GM19455 (cell line): Measurements from ENCODE around the gene ERCC4.

Experiments
- ATAC-seq: cut with Tn5 transposase; IDR thresholded peaks from one replicate; pipeline ENCODE4 v1.9.1; 2021; ENCODE audit not compliant: unreplicated experiment

ERCC4 gene

DNA sequence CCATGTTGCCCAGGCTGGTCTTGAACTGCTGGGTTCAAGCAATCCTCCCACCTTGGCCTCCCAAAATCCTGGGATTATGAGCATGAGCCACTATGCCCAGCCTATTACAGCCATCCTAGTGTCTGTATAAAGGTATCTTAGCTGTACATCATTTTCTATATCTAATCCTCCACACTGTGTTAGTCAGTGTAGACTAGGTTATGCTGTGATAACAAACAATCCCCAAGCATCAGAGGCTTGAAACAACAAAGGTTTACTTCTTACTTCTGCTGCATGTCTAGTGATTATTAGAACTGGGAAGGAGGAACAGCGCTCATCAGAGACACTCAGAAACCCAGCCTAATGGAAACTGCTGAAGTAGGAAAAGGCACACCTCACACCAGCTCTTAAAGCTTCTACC lies 68.1 kb downstream of the ERCC4 start:
- ATAC-seq = no peak

DNA sequence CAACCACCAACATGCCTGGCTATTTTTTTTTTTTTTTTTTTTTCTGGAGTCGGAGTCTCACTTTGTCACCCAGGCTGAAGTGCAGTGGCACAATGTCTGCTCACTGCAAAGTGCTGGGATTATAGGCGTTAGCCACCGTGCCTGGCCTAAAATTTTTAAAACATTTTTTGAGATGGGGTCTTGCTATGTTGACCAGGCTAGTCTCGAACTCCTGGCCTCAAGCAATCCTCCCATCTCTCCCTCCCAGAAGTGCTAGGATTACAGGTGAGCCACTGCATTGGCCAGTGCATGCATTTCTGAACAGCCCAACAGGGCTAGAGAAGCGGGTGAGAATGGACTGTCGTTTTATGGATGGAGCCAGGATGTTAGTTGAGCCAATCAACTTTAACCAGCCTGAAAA lies 72.4 kb downstream of the ERCC4 start:
- no peak for ATAC-seq

DNA sequence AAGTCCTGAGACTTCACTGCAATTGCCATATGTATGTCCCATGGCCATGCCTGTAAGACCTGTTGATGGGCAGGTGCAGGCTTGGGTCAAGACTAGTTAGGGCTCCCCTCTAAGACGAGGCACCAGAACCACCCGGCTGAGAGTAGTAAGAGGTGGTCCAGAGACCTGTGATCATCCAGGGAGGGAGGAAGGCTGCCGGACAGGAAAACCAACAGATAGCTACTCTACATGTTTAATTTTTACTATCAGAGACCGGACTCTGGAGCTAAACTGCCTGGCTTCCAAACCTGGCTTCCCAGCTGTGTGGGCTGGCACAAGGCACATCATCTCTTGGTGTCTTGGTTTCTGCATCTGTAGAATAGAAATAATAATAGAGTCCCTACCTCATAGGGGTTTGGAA lies 73.0 kb downstream of the ERCC4 start:
- ATAC-seq = no peak

DNA sequence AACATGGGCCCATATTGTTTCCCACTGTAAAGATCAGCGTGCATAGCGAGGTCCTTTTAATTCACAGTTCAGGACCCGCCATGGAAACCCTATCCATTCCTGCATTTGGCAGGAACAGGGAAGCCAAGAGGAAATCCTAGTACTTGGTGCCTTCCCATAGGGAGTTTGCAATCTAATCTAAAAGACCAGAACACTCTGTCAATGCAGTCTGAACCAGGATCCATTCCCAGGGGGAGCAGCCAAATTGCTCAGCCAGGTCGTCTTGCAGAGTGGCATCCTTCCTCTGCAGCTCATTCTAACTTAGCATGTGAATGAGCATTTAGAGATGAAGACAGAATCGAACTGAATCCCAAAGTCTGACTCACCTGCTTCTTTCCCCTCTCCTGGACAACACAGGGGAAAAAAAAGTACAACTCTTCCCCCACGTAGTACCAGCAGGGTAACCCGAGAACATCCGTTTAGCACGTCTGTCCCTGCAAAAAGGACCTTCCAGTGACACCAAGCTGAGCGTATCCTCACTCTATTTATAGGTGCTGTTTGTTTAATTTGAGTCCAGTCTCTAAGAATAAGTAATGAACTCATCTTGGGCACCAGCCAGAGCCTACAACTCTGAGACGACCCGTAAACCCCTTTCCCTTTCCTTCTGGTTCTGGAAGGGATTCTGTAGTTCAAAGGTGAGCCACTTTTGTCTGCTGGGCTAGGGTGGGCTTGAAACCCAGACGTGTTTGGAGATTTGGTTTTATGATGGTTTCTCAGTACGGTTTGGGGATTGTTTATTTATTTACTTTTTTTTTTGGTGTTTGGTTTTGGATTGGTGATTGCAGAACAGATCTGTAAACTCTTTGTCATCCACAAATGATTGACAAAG lies 74.5 kb downstream of the ERCC4 start:
- no peak for ATAC-seq

DNA sequence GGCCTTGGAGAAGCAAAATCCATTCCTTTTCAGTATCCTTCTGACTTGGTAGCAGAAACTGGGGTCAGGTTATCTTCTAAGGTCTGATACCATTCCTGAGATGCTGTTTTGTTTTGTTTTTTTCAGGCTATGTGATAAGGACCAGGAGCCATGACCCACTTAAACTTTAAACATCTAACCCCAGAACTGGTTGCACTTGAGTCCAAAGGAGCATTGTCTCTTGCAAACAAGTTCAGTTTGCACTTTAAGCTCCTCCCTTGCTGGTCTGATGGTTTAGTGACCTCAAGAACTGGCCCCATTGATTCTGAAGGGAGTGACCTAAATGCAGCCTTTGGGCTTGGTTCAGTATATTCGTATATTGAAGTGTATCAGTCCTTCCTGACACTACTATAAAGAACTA lies 75.2 kb downstream of the ERCC4 start:
- ATAC-seq = no peak

DNA sequence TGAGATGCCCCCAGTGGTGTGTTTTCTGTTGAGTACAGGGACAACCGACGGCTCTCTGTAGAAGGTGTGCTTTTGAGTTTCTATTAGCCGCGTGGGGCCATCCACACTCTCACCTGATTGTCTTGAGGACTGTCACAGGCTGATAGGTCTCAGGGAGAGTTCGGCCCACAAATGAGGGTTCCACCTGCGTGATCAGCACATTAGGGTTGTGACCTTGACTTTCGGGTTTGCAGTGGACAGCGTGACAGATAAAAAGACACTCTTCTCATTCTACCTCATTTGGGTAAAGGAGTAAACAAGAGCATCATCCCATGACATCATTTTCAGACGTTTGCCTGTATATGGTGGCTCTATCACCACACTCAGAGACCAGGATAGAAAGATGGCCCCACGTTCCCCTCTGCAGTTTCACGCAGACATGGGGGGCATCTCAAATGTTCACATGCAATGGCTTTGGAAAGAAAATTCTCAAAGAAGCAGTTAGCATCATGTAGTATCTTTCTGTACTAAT lies 76.9 kb downstream of the ERCC4 start:
- ATAC-seq = no peak

DNA sequence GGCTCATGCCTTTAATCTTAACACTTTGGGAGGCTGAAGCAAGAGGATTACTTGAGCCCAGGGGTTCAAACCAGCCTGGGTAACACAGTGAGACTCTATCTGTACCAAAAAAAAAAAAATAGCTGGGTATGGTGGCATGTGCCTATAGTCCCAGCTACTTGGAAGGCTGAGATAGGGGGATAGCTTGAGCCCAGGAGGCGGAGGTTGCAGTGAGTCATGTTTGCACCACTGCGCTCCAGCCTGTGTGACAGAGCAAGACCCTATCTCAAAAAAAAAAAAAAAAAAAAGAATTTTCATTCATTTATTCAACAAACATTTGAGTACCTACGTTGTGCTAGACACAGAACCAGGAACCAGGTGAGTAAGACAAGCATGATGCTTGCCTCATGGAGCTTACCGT lies 77.6 kb downstream of the ERCC4 start:
- ATAC-seq = no peak

DNA sequence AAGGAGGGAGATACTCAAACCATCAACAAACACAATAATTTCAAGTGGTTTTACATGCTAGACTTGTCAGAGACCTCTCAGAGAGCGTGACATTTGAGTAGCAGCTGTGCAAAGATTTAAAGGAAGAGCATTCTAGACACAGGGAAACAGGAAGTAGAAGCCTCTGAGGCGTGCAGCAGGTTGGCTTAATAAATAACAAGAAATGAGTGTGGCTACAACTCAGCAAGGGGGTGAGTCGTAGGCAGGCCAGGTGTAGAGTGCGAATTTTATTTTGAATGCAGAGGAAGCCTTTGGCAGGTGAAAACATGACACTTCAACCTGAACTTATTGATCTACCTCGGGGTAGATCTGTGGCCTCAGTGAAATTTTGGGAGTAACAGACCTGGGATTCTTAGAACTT lies 78.0 kb downstream of the ERCC4 start:
- no peak for ATAC-seq

DNA sequence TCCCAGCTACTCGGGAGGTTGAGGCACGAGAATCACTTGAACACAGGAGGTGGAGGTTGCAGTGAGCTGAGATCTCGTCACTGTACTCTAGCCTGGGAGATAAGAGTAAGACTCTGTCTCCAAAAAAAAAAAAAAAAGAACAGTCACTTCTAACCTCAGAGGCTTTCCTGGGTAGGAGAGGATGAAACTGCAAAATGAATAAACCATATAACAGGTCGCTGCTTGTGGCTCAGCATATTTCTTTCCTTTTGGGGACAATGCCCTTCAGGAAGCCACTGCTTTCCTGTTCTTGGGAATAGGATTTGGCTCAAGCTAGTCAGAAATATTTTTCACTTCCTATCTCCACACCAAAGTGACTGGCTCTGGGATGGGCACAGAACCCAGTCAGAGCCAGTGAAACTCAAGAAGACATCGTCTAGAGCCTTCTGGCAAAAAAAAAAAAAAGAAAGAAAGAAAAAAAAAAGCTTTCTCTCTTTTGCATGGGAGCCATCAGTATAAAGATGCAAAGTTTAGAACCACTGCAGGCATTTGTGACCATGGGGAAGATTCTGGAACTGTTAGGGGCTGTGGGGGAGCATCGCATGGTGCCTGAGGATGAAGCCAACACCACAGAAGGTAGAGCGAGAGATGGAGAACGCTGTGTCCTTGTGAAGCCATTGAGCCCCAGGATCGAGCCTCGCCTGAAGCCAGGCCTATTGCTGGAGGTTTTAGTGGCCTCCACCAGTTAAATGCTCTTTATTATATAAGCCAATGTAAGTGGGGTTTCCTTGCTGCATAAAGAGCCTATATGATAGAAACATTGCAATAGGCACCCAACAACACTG lies 79.3 kb downstream of the ERCC4 start:
- no peak for ATAC-seq

DNA sequence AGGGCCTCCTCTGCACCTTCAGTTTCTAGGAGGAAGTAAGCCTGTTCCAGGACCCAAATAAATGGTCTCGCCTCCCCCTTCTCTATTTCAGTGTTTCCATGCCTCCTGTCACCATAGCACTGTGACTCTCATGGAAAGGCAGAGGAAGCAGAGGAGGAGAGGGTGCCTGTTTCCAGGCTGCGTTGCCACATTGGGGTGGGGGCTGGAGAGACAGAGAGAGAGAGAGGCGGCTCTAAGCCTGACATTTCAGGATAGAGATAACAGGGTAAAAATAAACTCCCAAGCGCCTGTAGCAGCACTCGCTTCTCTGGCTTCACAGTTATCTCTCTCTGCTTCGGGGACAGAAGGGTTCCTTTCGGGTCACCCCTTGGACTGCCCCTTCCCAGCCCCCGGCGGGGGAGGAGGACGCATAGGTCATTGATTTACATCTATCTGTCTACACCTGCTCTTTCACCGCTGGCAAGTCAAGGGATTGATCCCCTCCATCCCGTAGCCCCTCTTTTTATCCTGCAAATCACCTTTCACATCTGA lies 80.0 kb downstream of the ERCC4 start:
- no peak for ATAC-seq

DNA sequence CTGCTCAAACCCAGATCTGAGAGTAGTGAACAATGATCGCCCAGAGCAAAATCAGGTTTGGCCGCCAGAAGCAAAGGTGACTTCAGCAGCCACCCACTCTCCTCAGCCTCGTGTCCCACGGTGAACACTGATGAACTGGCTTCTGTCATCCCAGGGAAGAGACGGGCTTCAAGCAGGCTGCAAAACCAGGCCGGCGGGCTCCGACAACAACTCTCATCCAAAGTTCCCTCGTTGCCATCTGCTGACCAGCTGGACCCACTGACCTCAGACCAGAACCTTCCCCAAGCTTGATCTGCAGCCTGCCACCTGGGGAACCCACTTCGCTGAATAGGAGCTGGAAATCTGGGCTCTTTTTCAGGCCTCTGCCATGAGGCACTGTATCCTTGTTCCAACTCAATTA lies 81.6 kb downstream of the ERCC4 start:
- ATAC-seq = no peak
